Thoracic aorta (tissue), 2 donors: ENCODE data around the gene CTNNA3. TPM values are rescaled to one million over a fixed set of nuclear protein-coding genes. Genes with fewer than 3 reads are reported as not detected.

Source experiments
- ATAC-seq: fragments of 150-250 bp; one replicate; pipeline ENCODE4 v1.8.0; 2017; ENCODE audit warnings: low read depth; ENCODE audit not compliant: insufficient number of reproducible peaks, low FRiP score
- DNase-seq: peaks from one replicate; pipeline ENCODE4 v3.0.0-alpha.2; 2020; ENCODE audit warnings: low spot score
- H3K27ac ChIP-seq, 2 donors: fragments of 200-600 bp; sonication (generic); 1 replicate in 1 of 2; 2 replicates in 1 of 2; pipeline ENCODE4 v1.5.1; 2016; ENCODE audit warnings: mild to moderate bottlenecking in 2 of 2, moderate library complexity in 2 of 2
- H3K27me3 ChIP-seq: fragments of 200-600 bp; sonication (generic); replicated peaks from 2 replicates; pipeline ENCODE4 v1.6.0; 2016; ENCODE audit warnings: mild to moderate bottlenecking; ENCODE audit not compliant: insufficient read depth
- H3K36me3 ChIP-seq: fragments of 200-600 bp; sonication (generic); one replicate; pipeline ENCODE4 v1.5.1; 2016
- H3K4me1 ChIP-seq, 2 donors: fragments of 200-600 bp; sonication (generic); 1 replicate in 1 of 2; 2 replicates in 1 of 2; pipeline versions ENCODE4 v1.5.1 to v1.6.0; 2016; ENCODE audit warnings: low read depth in 2 of 2, mild to moderate bottlenecking in 1 of 2; ENCODE audit not compliant: control insufficient read depth in 1 of 2
- H3K4me3 ChIP-seq: fragments of 200-600 bp; sonication (generic); 2 replicates; pipeline ENCODE4 v1.5.1; 2016; ENCODE audit warnings: mild to moderate bottlenecking
- H3K9me3 ChIP-seq: fragments of 200-600 bp; sonication (generic); 2 replicates; pipeline ENCODE4 v1.5.1; 2016
- total RNA-seq, 2 donors: library from RNA; depleted of rRNA; stranded (reverse); fragments of >200 nt; gene quantifications; one replicate each; pipeline versions ENCODE4 v1.1.0 to v1.2.3, GENCODE V29; 2016
- TF ChIP-seq, protein P1 (sequence below): fragments of 200-600 bp; sonication (generic); IDR thresholded peaks from one replicate; pipeline ENCODE4 v1.5.1; 2019; ENCODE audit warnings: antibody characterized with exemption

The CTNNA3 gene
- total RNA-seq, 2 donors from 2014 or later = 0.95 to 1.2 TPM

DNA sequence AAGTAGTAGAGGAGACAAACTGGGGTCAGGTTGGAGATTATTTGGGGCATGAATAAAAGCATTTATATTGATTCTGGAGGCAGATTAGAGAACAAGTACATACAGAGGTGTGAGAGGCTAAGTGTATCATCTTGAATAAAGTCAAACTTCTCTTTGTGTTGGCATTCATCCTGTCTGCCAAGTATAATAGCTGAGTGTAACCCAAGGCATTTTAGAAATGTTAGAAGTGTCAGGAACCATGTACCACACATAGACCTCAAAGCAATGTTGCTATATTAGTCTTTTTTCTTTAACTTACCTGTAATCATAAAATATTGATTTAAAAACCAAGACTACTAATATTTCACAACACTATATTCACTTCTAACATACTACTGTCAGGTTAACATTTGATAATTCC, 826.4 kb downstream of the CTNNA3 start:
- ATAC-seq (no peak), DNase-seq (no peak)
- Histone ChIP-seq H3K27ac (no peak overlapping the region), H3K4me3 (no peak overlapping the region), H3K27me3 (no peaks in the 10 kb centered on the region), H3K9me3 (no peaks in the 10 kb centered on the region), H3K4me1 (no peaks in the 10 kb centered on the region), H3K36me3 (no peaks in the 10 kb centered on the region)
- TF ChIP-seq, protein P1, sequence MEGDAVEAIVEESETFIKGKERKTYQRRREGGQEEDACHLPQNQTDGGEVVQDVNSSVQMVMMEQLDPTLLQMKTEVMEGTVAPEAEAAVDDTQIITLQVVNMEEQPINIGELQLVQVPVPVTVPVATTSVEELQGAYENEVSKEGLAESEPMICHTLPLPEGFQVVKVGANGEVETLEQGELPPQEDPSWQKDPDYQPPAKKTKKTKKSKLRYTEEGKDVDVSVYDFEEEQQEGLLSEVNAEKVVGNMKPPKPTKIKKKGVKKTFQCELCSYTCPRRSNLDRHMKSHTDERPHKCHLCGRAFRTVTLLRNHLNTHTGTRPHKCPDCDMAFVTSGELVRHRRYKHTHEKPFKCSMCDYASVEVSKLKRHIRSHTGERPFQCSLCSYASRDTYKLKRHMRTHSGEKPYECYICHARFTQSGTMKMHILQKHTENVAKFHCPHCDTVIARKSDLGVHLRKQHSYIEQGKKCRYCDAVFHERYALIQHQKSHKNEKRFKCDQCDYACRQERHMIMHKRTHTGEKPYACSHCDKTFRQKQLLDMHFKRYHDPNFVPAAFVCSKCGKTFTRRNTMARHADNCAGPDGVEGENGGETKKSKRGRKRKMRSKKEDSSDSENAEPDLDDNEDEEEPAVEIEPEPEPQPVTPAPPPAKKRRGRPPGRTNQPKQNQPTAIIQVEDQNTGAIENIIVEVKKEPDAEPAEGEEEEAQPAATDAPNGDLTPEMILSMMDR = no peak

DNA sequence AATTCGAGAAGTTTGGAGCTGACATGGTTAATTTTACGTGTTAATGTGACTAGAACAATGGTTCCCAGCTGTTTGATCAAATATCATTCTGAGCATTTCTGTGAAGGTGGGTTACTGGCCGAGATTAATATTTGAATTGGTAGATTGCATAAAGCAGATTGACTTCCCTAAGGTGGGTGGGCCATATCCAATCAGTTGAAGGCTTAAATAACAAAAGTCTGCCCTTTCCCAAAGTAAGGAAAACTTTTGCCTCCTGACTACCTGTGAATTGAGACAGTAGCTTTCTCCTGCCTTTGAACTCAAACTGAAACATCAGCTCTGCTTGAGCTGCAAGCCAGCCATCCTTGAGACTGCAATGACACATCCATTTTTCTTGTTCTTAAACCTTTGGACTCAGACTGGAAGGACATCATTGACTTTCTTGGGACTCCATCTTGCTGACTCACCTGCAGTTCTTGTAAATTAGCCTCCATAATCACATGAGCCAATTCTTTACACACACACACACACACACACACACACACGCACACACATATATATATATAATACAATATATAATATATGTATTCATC, 833.2 kb downstream of the CTNNA3 start:
- TF ChIP-seq, protein P1 = no peak
- DNase-seq = no peak
- H3K4me3 ChIP-seq = no peak overlapping the region
- no peaks in the 10 kb centered on the region for H3K4me1 ChIP-seq
- no peak overlapping the region for H3K27ac ChIP-seq
- no peaks in the 10 kb centered on the region for H3K9me3 ChIP-seq
- H3K36me3 ChIP-seq = no peaks in the 10 kb centered on the region
- no peak for ATAC-seq
- H3K27me3 ChIP-seq = no peaks in the 10 kb centered on the region

DNA sequence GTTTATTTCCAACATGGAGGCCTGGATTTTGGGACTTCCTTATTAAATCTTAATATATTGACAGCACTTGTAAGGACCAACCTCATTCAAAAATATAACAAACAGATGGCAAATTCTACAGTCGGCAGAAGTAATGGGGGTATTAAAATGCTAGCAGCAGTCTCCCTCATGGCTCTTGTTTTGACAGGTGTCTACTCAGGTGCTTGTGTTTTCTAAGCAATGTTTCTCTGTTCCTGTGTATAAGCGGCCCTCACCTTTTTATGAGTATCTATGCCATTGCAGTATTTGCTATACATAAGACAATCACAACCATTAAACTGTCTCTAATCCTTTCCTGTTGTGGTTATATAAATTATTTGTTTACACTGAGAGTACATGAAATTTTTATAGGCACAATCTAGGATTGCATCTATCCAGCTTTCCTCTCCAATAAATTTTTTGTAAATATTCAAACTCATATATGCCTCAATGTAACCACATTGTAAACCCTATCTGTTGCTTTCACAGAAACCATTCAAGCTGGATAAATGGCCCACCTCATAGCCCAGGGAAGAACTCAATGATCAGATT, 835.5 kb downstream of the CTNNA3 start:
- Histone ChIP-seq H3K4me1 (no peaks in the 10 kb centered on the region), H3K27me3 (no peaks in the 10 kb centered on the region), H3K36me3 (no peaks in the 10 kb centered on the region), H3K9me3 (no peaks in the 10 kb centered on the region), H3K27ac (no peak overlapping the region), H3K4me3 (no peak overlapping the region)
- no peak for DNase-seq
- TF ChIP-seq, protein P1 = no peak
- no peak for ATAC-seq

DNA sequence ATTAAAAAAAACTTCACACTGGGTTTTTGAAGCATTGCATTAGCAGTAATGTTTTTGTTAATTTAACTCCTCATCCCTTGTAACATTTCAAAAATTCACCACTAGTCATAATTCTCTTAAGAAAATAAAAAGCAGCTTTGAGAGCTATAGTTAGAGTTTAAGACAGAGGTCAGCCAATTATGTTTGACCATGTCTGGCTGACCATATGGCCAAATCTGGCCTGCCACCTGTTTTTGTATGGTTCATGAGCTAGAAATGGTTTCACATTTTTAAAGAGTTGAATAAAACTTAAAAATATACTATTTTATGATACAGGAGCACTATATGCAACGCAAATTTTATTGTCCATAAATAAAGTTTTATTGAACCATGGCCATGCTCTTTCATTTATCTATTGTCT, 843.2 kb downstream of the CTNNA3 start:
- no peak for ATAC-seq
- Histone ChIP-seq H3K36me3 (no peaks in the 10 kb centered on the region), H3K4me1 (no peaks in the 10 kb centered on the region), H3K4me3 (no peak overlapping the region), H3K27me3 (no peaks in the 10 kb centered on the region), H3K27ac (no peak overlapping the region), H3K9me3 (no peaks in the 10 kb centered on the region)
- TF ChIP-seq, protein P1 = no peak
- DNase-seq = no peak

DNA sequence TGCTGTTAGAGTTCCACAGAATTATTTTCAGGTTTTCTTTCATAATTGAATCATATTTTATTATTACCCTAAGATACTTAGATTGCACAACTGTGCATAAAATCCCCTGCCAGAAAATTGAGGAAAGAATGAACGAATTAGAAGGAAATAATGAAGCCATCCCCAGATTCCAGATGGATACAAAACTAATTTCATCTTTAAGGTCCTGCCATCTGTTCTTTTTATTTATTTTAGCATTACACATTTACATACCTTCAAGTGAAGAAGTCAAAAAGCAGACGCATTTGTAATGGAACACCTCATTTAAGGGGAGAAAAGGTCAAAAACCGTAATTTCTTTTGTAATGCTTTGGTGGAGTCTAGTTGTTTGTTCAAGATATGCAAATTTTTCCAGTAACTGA, 847.1 kb downstream of the CTNNA3 start:
- DNase-seq (no peak), ATAC-seq (no peak)
- Histone ChIP-seq H3K36me3 (no peaks in the 10 kb centered on the region), H3K4me1 (no peaks in the 10 kb centered on the region), H3K27ac (no peak overlapping the region), H3K27me3 (no peaks in the 10 kb centered on the region), H3K4me3 (no peak overlapping the region), H3K9me3 (no peaks in the 10 kb centered on the region)
- TF ChIP-seq, protein P1 = no peak
